H7 (cell line): Measurements from ENCODE around the gene NPAS2. TPM values are rescaled to one million over a fixed set of nuclear protein-coding genes. Genes with fewer than 3 reads are reported as not detected.

Experiments
- DNase-seq: peaks from one replicate; pipeline ENCODE4 v3.0.0; 2012
- H3K27me3 ChIP-seq: 2 replicates; pipeline ENCODE4 v1.6.0; 2011; ENCODE audit warnings: mild to moderate bottlenecking, low read length; ENCODE audit not compliant: control insufficient read depth, insufficient read depth
- H3K36me3 ChIP-seq: replicated peaks from 2 replicates; pipeline ENCODE4 v1.5.1; 2011; ENCODE audit warnings: low read length; ENCODE audit not compliant: control insufficient read depth, insufficient read depth
- H3K4me3 ChIP-seq: 2 replicates; pipeline ENCODE4 v1.5.1; 2011; ENCODE audit warnings: low read depth, mild to moderate bottlenecking, control low read depth, low read length, moderate library complexity; ENCODE audit not compliant: insufficient read depth
- total RNA-seq: library from RNA; depleted of rRNA; stranded (reverse); fragments of >200 nt; shearing (Covaris generic); gene quantifications from 2 replicates; pipeline ENCODE4 v1.2.3, GENCODE V29; 2014

NPAS2 gene
- total RNA-seq, 1 experiment from 2014 or later = 0.42 TPM

- Histone ChIP-seq H3K27me3 (peaks cover 40% of the 10 kb centered on the region), H3K4me3 (no peak overlapping the region), H3K36me3 (no peaks in the 10 kb centered on the region)
- no peak for DNase-seq
These were observed 2.8 kb downstream of the NPAS2 start for GRCh38 chr2:100822587-100823248.

- peaks cover 32% of the 10 kb centered on the region for H3K27me3 ChIP-seq
- DNase-seq = no peak
These were observed 3.9 kb downstream of the NPAS2 start for GRCh38 chr2:100823665-100824438.

GRCh38 chr2:100824842-100825241, 4.9 kb downstream of the NPAS2 start:
- no peak overlapping the region for H3K4me3 ChIP-seq
- DNase-seq = no peak
- no peaks in the 10 kb centered on the region for H3K36me3 ChIP-seq
- peaks cover 25% of the 10 kb centered on the region for H3K27me3 ChIP-seq

More at GRCh38 chr2:100823665-100824438, 3.9 kb downstream of the NPAS2 start:
- no peaks in the 10 kb centered on the region for H3K36me3 ChIP-seq
- H3K4me3 ChIP-seq = no peak overlapping the region

- no peaks in the 10 kb centered on the region for H3K36me3 ChIP-seq
These were observed 6.6 kb downstream of the NPAS2 start for GRCh38 chr2:100826494-100826893.

GRCh38 chr2:100831158-100831750, 11.3 kb downstream of the NPAS2 start:
- DNase-seq = no peak
- no peaks in the 10 kb centered on the region for H3K27me3 ChIP-seq
- no peaks in the 10 kb centered on the region for H3K36me3 ChIP-seq
- no peak overlapping the region for H3K4me3 ChIP-seq

More at GRCh38 chr2:100826494-100826893, 6.6 kb downstream of the NPAS2 start:
- Histone ChIP-seq H3K4me3 (no peak overlapping the region), H3K27me3 (peaks cover 11% of the 10 kb centered on the region)
- DNase-seq = no peak

GRCh38 chr2:100831831-100832230, 11.9 kb downstream of the NPAS2 start:
- Histone ChIP-seq H3K36me3 (no peaks in the 10 kb centered on the region), H3K4me3 (no peak overlapping the region), H3K27me3 (no peaks in the 10 kb centered on the region)
- no peak for DNase-seq

GRCh38 chr2:100832885-100833284, 12.9 kb downstream of the NPAS2 start:
- H3K27me3 ChIP-seq = no peaks in the 10 kb centered on the region
- no peak for DNase-seq

GRCh38 chr2:100833331-100833730, 13.4 kb downstream of the NPAS2 start:
- DNase-seq = no peak

More at GRCh38 chr2:100832885-100833284, 12.9 kb downstream of the NPAS2 start:
- H3K4me3 ChIP-seq = no peak overlapping the region
- no peaks in the 10 kb centered on the region for H3K36me3 ChIP-seq

GRCh38 chr2:100834221-100834620, 14.3 kb downstream of the NPAS2 start:
- no peak for DNase-seq
- Histone ChIP-seq H3K27me3 (no peaks in the 10 kb centered on the region), H3K4me3 (no peak overlapping the region), H3K36me3 (no peaks in the 10 kb centered on the region)

More at GRCh38 chr2:100833331-100833730, 13.4 kb downstream of the NPAS2 start:
- Histone ChIP-seq H3K36me3 (no peaks in the 10 kb centered on the region), H3K4me3 (no peak overlapping the region), H3K27me3 (no peaks in the 10 kb centered on the region)

- no peak for DNase-seq
These were observed 15.2 kb downstream of the NPAS2 start for GRCh38 chr2:100835006-100835659.

GRCh38 chr2:100840519-100840918, 20.6 kb downstream of the NPAS2 start:
- H3K4me3 ChIP-seq = no peak overlapping the region
- H3K36me3 ChIP-seq = no peaks in the 10 kb centered on the region
- H3K27me3 ChIP-seq = no peaks in the 10 kb centered on the region
- no peak for DNase-seq

More at GRCh38 chr2:100835006-100835659, 15.2 kb downstream of the NPAS2 start:
- Histone ChIP-seq H3K4me3 (no peak overlapping the region), H3K36me3 (no peaks in the 10 kb centered on the region), H3K27me3 (no peaks in the 10 kb centered on the region)

- no peaks in the 10 kb centered on the region for H3K27me3 ChIP-seq
- H3K36me3 ChIP-seq = no peaks in the 10 kb centered on the region
- no peak overlapping the region for H3K4me3 ChIP-seq
- DNase-seq = no peak
These were observed 22.4 kb downstream of the NPAS2 start for GRCh38 chr2:100842241-100842922.

- Histone ChIP-seq H3K27me3 (no peaks in the 10 kb centered on the region), H3K4me3 (no peak overlapping the region), H3K36me3 (no peaks in the 10 kb centered on the region)
- no peak for DNase-seq
These were observed 24.6 kb downstream of the NPAS2 start for GRCh38 chr2:100844514-100844913.
